ENCODE data around the gene SLC1A1. TPM values are rescaled to one million over a fixed set of nuclear protein-coding genes. Genes with fewer than 3 reads are reported as not detected.

The SLC1A1 gene
- total RNA-seq, 4 donors from 2014 or later, result 1.8 to 12.3 (median 5.6) TPM

GRCh38 chr9:4475301-4475700 is 15.0 kb upstream of the SLC1A1 start:
- no peak for DNase-seq (ENCODE audit: low spot score)
- ATAC-seq (ENCODE audit: low FRiP score), result no peak
- no peak for TF ChIP-seq CTCF (IDR thresholded peaks at IDR 0.05)

DNA sequence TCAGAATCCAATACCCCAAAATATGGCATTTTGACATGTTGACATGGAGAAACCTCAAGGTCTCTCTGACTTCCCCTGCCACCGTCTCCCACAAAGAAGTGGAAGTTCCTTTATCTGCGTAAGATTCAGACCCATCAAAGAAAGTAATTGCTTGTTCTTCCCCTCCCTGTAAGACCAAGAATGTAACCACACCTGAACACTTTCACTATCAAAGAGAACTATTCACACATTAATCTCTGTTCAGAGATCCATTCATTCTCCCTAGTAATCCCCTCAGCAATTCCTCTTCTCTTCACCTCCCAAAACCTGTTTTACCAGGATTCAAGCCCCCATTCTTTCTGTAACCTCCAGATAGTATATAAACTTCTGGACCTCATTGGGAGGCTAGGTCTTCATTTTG is 4.1 kb upstream of the SLC1A1 start:
- no peak for TF ChIP-seq CTCF (IDR thresholded peaks at IDR 0.05)
- DNase-seq (ENCODE audit: low spot score), result no peak
- no peak for ATAC-seq (ENCODE audit: low FRiP score)

- DNase-seq (ENCODE audit: low spot score) (no peak), ATAC-seq (ENCODE audit: low FRiP score) (peak; percentile 55)
- TF ChIP-seq CTCF (IDR thresholded peaks at IDR 0.05), result no peak
Measured at GRCh38 chr9:4489562-4489918, 728 bp upstream of the SLC1A1 start.

DNA sequence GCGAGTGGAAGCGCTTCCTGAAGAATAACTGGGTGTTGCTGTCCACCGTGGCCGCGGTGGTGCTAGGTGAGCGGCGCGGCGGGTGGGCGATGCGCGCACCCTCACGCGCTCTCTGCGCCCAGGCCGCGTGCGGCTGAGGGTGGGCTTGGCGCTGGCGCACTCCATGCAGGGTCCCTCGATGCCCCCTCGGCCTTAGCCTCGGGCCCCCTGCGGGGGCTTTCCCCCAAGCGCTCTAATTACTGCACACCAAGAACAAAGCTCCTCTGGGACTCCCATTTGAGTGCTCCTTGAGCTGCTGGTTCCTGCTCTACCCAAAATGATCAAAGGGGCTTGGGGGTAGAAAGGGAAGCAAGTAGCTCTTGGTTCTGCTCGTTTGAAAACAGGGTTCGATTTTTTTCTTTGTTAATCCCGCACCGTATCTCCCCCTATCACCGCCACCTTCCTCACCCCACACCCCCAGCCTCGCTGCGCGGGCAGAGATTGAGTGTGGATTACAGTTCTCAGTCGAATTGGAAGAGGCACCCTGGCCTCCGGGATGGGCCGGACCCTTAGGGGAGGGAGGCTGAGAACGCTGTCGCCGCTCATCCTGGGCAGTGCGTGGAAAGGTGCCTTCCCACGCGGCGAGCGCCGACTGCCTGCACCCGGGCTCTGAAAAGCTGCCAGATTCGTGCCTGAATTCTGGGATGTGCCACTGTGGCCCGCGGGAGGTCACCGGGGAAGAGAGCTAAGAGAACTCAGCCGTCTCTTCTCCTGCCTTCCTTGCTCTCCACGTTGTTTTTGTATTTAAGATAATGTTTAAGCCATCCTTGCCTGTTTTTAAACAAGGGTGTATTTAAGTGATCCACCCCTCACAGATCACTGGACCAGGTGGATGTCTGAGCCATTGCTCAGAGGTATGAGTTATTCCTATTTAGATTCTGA is 697 bp downstream of the SLC1A1 start:
- no peak for TF ChIP-seq CTCF (IDR thresholded peaks at IDR 0.05)
- no peak for DNase-seq (ENCODE audit: low spot score)
- ATAC-seq (ENCODE audit: low FRiP score), result no peak

- no peak for TF ChIP-seq CTCF (IDR thresholded peaks at IDR 0.05)
Measured at GRCh38 chr9:4491626-4491975, 1.3 kb downstream of the SLC1A1 start.

DNA sequence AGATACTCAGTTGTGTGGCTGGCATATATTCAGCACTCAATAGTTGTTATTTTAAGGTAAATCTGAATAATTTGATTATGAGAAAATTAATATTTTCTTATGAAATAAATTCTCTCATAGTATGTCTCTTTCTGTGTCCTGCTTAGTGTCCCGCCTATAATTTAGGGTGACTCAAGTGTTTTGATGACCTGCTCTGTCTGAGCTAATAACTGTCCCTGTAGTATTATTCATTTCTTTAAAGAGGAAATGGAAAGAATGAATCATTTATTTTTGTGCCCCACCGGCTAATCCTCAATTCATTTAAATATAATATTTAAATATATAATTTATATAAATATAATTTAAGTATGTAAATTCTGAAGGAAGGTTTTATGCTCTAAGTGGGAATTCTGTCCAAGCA is 4.1 kb downstream of the SLC1A1 start:
- TF ChIP-seq CTCF (IDR thresholded peaks at IDR 0.05), result no peak
- no peak for ATAC-seq (ENCODE audit: low FRiP score)
- no peak for DNase-seq (ENCODE audit: low spot score)

More at GRCh38 chr9:4491626-4491975, 1.3 kb downstream of the SLC1A1 start:
- no peak for ATAC-seq (ENCODE audit: low FRiP score)
- no peak for DNase-seq (ENCODE audit: low spot score)

- ATAC-seq (ENCODE audit: low FRiP score), result no peak
- no peak for TF ChIP-seq CTCF (IDR thresholded peaks at IDR 0.05)
- no peak for DNase-seq (ENCODE audit: low spot score)
Measured at GRCh38 chr9:4494806-4495205, 4.5 kb downstream of the SLC1A1 start.

Data from omental fat pad (tissue), 4 donors.